H1 (cell line): Measurements from ENCODE around the gene NUDT12. TPM values are rescaled to one million over a fixed set of nuclear protein-coding genes. Genes with fewer than 3 reads are reported as not detected.

ENCODE experiments used
- CTCF ChIA-PET: fragments of 300-600 bp; sonication (Branson Sonifier 250); formaldehyde crosslinking; loops from one replicate; lab custom pipeline; 2021; ENCODE audit not compliant: partially characterized antibody; lab: Charles Lee
- POLR2A ChIA-PET: fragments of 300-600 bp; sonication (Branson Sonifier 250); formaldehyde crosslinking; loops from one replicate; lab custom pipeline; 2021; ENCODE audit warnings: inconsistent platforms; ENCODE audit not compliant: partially characterized antibody; lab: Charles Lee
- DNase-seq, 2 experiments: peaks; one replicate each; pipeline versions ENCODE4 v3.0.0 to v3.0.0-alpha.2; 2010 to 2022; ENCODE audit warnings: low spot score in 2 of 2, low read depth in 1 of 2, mixed read lengths in 1 of 2
- FAIRE-seq: peaks from 2 replicates; lab custom pipeline; 2011; peaks lifted over from hg19 to GRCh38; lab: Jason Lieb, UNC
- H2AFZ ChIP-seq: 2 replicates; pipeline ENCODE4 v1.8.1; 2012; ENCODE audit warnings: low read length, inconsistent platforms
- H2AK5ac ChIP-seq: 2 replicates; pipeline ENCODE4 v1.6.1; 2013; ENCODE audit warnings: low read depth, low read length
- H2BK120ac ChIP-seq: replicated peaks from 2 replicates; pipeline ENCODE3; 2013; ENCODE audit warnings: low read depth, low read length, inconsistent platforms
- H2BK12ac ChIP-seq: 2 replicates; pipeline ENCODE4 v1.6.1; 2013; ENCODE audit warnings: low read depth, low read length
- H2BK15ac ChIP-seq: 2 replicates; pipeline ENCODE4 v1.6.1; 2013; ENCODE audit warnings: low read length
- H2BK20ac ChIP-seq: 2 replicates; pipeline ENCODE4 v1.6.1; 2013; ENCODE audit warnings: low read length
- H2BK5ac ChIP-seq: 2 replicates; pipeline ENCODE4 v1.6.1; 2013; ENCODE audit warnings: low read depth, low read length
- H3K14ac ChIP-seq: 2 replicates; pipeline ENCODE4 v1.6.1; 2013; ENCODE audit warnings: inconsistent platforms; ENCODE audit not compliant: insufficient read length
- H3K18ac ChIP-seq: 2 replicates; pipeline ENCODE4 v1.6.1; 2013; ENCODE audit warnings: low read length; ENCODE audit errors: extremely low read depth
- H3K23ac ChIP-seq: 2 replicates; pipeline ENCODE4 v1.6.1; 2013; ENCODE audit warnings: inconsistent platforms; ENCODE audit not compliant: insufficient read length
- H3K23me2 ChIP-seq: 2 replicates; pipeline ENCODE4 v1.6.1; 2013; ENCODE audit warnings: low read depth, low read length
- H3K27ac ChIP-seq: 2 replicates; pipeline ENCODE4 v1.6.1; 2011; ENCODE audit warnings: low read depth, low read length, inconsistent platforms
- H3K27me3 ChIP-seq, 4 experiments: replicated peaks in 1 of 4; 1 replicate in 1 of 4; 2 replicates in 3 of 4; pipeline versions ENCODE4 v1.6.1 to v1.8.1; 2011 to 2013; ENCODE audit warnings: low read length in 3 of 4, mild to moderate bottlenecking in 3 of 4, inconsistent platforms in 2 of 4, mixed read lengths in 2 of 4, moderate library complexity in 1 of 4; ENCODE audit not compliant: control insufficient read depth in 3 of 4, insufficient read depth in 3 of 4; ENCODE audit errors: extremely low read depth in 1 of 4
- H3K36me3 ChIP-seq, 4 experiments: 2 replicates each; pipeline versions ENCODE4 v1.6.1 to v1.8.1; 2011 to 2013; ENCODE audit warnings: mild to moderate bottlenecking in 4 of 4, low read length in 3 of 4, moderate library complexity in 2 of 4, control low read depth in 1 of 4, inconsistent platforms in 1 of 4; ENCODE audit not compliant: insufficient read depth in 4 of 4, control insufficient read depth in 2 of 4
- H3K4ac ChIP-seq: replicated peaks from 2 replicates; pipeline ENCODE3; 2013; ENCODE audit warnings: low read length, low read depth, mixed read lengths, inconsistent platforms; ENCODE audit not compliant: insufficient read length
- H3K4me1 ChIP-seq, 4 experiments: replicated peaks in 1 of 4; 1 replicate in 1 of 4; 2 replicates in 3 of 4; pipeline versions ENCODE4 v1.6.1 to v1.8.1; 2011 to 2013; ENCODE audit warnings: low read length in 3 of 4, inconsistent platforms in 2 of 4, mixed read lengths in 1 of 4; ENCODE audit not compliant: insufficient read depth in 4 of 4, control insufficient read depth in 3 of 4
- H3K4me2 ChIP-seq, 2 experiments: 2 replicates each; pipeline versions ENCODE4 v1.6.1 to v1.8.1; 2011 to 2013; ENCODE audit warnings: low read depth in 2 of 2, low read length in 2 of 2, control low read depth in 1 of 2, inconsistent platforms in 1 of 2, mild to moderate bottlenecking in 1 of 2; ENCODE audit not compliant: insufficient read depth in 1 of 2
- H3K4me3 ChIP-seq, 4 experiments: fragments of 200-600, 300-600 bp in 1 of 4; sonication (generic), shearing (Covaris generic), sonication (Bioruptor Twin) in 1 of 4; 2 replicates each; pipeline versions ENCODE4 v1.5.1 to v1.8.1; 2011 to 2016; ENCODE audit warnings: low read length in 4 of 4, low read depth in 3 of 4, control low read depth in 2 of 4, inconsistent platforms in 2 of 4, mild to moderate bottlenecking in 2 of 4, mixed read lengths in 1 of 4, moderate library complexity in 1 of 4; ENCODE audit not compliant: insufficient read depth in 2 of 4; ENCODE audit errors: extremely low read depth in 1 of 4
- H3K56ac ChIP-seq: replicated peaks from 2 replicates; pipeline ENCODE3; 2013; ENCODE audit warnings: low read depth, mild to moderate bottlenecking, mixed read lengths, low read length, inconsistent platforms; ENCODE audit not compliant: insufficient read length
- H3K79me1 ChIP-seq: 2 replicates; pipeline ENCODE4 v1.6.1; 2013; ENCODE audit warnings: low read depth, low read length, control low read depth
- H3K79me2 ChIP-seq, 2 experiments: 2 replicates each; pipeline versions ENCODE4 v1.6.1 to v1.8.1; 2012 to 2013; ENCODE audit warnings: low read length in 2 of 2, mild to moderate bottlenecking in 2 of 2, inconsistent platforms in 1 of 2; ENCODE audit not compliant: insufficient read depth in 2 of 2, control insufficient read depth in 1 of 2
- H3K9ac ChIP-seq, 4 experiments: replicated peaks in 1 of 4; 1 replicate in 1 of 4; 2 replicates in 3 of 4; pipeline versions ENCODE4 v1.6.1 to v1.8.1; 2011 to 2013; ENCODE audit warnings: low read depth in 3 of 4, low read length in 3 of 4, control low read depth in 2 of 4, mild to moderate bottlenecking in 2 of 4, moderate library complexity in 2 of 4, inconsistent platforms in 1 of 4; ENCODE audit errors: extremely low read depth in 1 of 4
- H3K9me3 ChIP-seq, 2 experiments: 2 replicates each; pipeline versions ENCODE4 v1.6.1 to v1.8.1; 2012 to 2013; ENCODE audit warnings: mild to moderate bottlenecking in 2 of 2, moderate library complexity in 2 of 2, control low read depth in 1 of 2, inconsistent platforms in 1 of 2, low read depth in 1 of 2, low read length in 1 of 2, mixed read lengths in 1 of 2; ENCODE audit not compliant: insufficient read depth in 2 of 2
- H4K20me1 ChIP-seq, 2 experiments: replicated peaks in 1 of 2; 2 replicates each; pipeline versions ENCODE3 to v1.8.1; 2011 to 2013; ENCODE audit warnings: inconsistent platforms in 2 of 2, low read length in 2 of 2, mild to moderate bottlenecking in 1 of 2; ENCODE audit not compliant: insufficient read depth in 2 of 2, control insufficient read depth in 1 of 2
- H4K5ac ChIP-seq: 2 replicates; pipeline ENCODE4 v1.6.1; 2013; ENCODE audit warnings: low read length, low read depth, mixed read lengths, inconsistent platforms; ENCODE audit not compliant: insufficient read length
- H4K8ac ChIP-seq: 2 replicates; pipeline ENCODE4 v1.8.0; 2013; ENCODE audit warnings: mild to moderate bottlenecking, moderate library complexity, low read length, inconsistent platforms; ENCODE audit not compliant: insufficient read depth; ENCODE audit errors: extremely low read depth
- H4K91ac ChIP-seq: replicated peaks from 2 replicates; pipeline ENCODE3; 2013; ENCODE audit warnings: low read length, mixed read lengths, inconsistent platforms; ENCODE audit not compliant: insufficient read length
- CHD1 ChIP-seq: IDR thresholded peaks from 2 replicates; pipeline ENCODE4 v1.6.1; 2012; ENCODE audit warnings: low read depth, low read length, improper control_type of control experiment
- CREB1 ChIP-seq: IDR thresholded peaks from 2 replicates; pipeline ENCODE4 v1.6.1; 2012; ENCODE audit warnings: inconsistent platforms
- HDAC6 ChIP-seq: IDR thresholded peaks from one replicate; pipeline ENCODE4 v1.7.1; 2012; ENCODE audit warnings: low read depth, mild to moderate bottlenecking, inconsistent platforms, low read length, moderate library complexity
- KDM1A ChIP-seq: fragments of 200-600, 300-600 bp; sonication (generic); IDR thresholded peaks from 2 replicates; pipeline ENCODE4 v1.7.1; 2016; ENCODE audit warnings: mild to moderate bottlenecking, low read length, borderline replicate concordance
- MAFK ChIP-seq: IDR thresholded peaks from 2 replicates; pipeline ENCODE4 v1.6.1; 2012; ENCODE audit warnings: low read depth, mild to moderate bottlenecking, improper control_type of control experiment, low read length
- ZNF274 ChIP-seq: IDR thresholded peaks from 2 replicates; pipeline ENCODE4 v1.7.0; 2012; ENCODE audit warnings: low read length, borderline replicate concordance; ENCODE audit errors: extremely low read depth
- WGBS, 2 experiments: shearing (Covaris generic) in 1 of 2; methylation state at CpG; one replicate each; pipeline versions ENCODE4 v1.1.6 to v1.1.7; 2013 to 2015; ENCODE audit warnings: low lambda C conversion rate in 2 of 2, mixed read lengths in 2 of 2, inconsistent platforms in 1 of 2, low coverage in 1 of 2, missing lambda C conversion rate in 1 of 2; ENCODE audit not compliant: insufficient replicate concordance in 2 of 2, insufficient coverage in 1 of 2, insufficient read length in 1 of 2; ENCODE audit errors: extremely low coverage in 1 of 2, missing lambda C conversion rate in 1 of 2; 5-methylcytosine and 5-hydroxymethylcytosine counted together
- polyA plus RNA-seq, 7 experiments: library from polyadenylated mRNA; depleted of rRNA in 3 of 7; stranded (reverse) in 5 of 7; unstranded in 2 of 7; fragments of >200 nt in 5 of 7; fragments of 200-250 nt in 2 of 7; gene quantifications; 1 replicate in 5 of 7; 2 replicates in 1 of 7; 4 replicates in 1 of 7; pipeline versions ENCODE4 v1.2.1 to v1.2.3, GENCODE V29; 2011 to 2013; ENCODE audit warnings: missing spikeins in 2 of 7, mixed read lengths in 2 of 7
- total RNA-seq: library from RNA; stranded (reverse); fragmentation: NEBNext Ultra II Directional; extraction: Animal tissue kit (Norgen Biotek cat#: 25700); gene quantifications from 2 replicates; pipeline ENCODE4 v1.2.1, GENCODE V29; 2021
- TF ChIP-seq, protein P1 (sequence below): IDR thresholded peaks from 2 replicates; pipeline ENCODE4 v1.6.1; 2012; ENCODE audit warnings: low read length, inconsistent platforms

The NUDT12 gene
- total and polyA plus RNA-seq, 2 of the 8 experiments (the other 6 are each of a cell fraction or from before 2014, with no cell fraction given), result 3.6 to 12.5 TPM

DNA sequence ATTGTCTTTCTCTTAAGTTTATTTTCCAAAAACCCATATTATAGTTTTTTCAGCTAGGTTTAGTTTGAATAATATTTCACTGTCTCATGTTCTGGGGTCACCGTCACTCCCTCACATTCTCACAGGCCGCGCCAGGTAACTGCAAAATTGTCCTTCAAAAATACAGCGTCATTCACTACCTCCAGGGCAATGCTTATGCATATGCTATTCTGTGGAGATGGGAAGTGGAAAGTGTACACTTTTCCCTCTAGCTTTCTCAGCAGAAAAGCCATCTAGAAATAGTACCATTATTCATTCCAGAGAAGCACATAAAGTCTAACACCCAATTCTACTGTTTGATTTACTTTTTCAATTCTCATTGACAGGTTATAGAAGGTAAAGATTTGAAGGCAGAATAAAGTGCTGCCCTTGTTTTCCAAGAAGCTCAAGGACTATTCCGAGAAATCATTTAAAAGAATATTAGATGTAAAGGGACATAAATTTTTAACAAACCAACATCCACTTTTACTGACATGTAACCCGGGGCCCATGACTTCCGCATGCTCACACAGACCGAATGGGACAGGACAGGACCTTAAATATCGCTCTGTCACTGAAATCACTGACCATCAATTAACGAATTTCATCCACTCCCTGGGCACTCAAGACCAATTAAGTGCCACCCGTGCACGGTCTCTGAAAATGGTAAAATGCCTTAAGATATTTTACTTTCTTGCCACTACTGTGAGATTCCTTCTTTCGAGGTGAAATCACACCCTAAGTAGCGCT lies 720 bp downstream of the NUDT12 start:
- no peak overlapping the region for H2BK20ac ChIP-seq
- no peaks in the 10 kb centered on the region for H4K20me1 ChIP-seq
- H3K56ac ChIP-seq, result no peak overlapping the region
- FAIRE-seq (no peak), DNase-seq (no peak)
- H2BK12ac ChIP-seq, result no peak overlapping the region
- no peaks in the 10 kb centered on the region for H3K23me2 ChIP-seq
- H3K9ac ChIP-seq, result peak overlapping the region in 3 of 4 experiments; percentile 80 to 88 (median 85); a peak in 6 of 7 replicates
- H3K79me1 ChIP-seq, result no peaks in the 10 kb centered on the region; the same call in 1 of the 2 replicates
- 0 out of 2 replicates have a peak overlapping the region, but pooled peaks have one; percentile 48 for H2AFZ ChIP-seq
- no peak overlapping the region for H3K23ac ChIP-seq
- no peak overlapping the region for H2BK120ac ChIP-seq
- H2BK5ac ChIP-seq, result 0 out of 2 replicates have a peak overlapping the region, but pooled peaks have one; percentile 87
- H3K27ac ChIP-seq, result peak overlapping the region; percentile 80; the same call in 1 of the 2 replicates
- 30% methylated on average over 14 of the region's 14 CpGs; no CpG with 5 or more reads in 1 of the 2 experiments for WGBS, 2 experiments
- H3K4ac ChIP-seq, result no peak overlapping the region
- no peaks in the 10 kb centered on the region for H3K9me3 ChIP-seq
- peak overlapping the region; percentile 82 for H4K5ac ChIP-seq
- peak overlapping the region; percentile 72 to 97 for H3K4me2 ChIP-seq
- CTCF ChIA-PET, result interaction anchor here (0.9 to 1.2 kb wide), 3 partner anchors 23 to 306 kb away, joined by 3 to 5 read pairs (median 3); no protein-coding TSS in a partner anchor
- H3K27me3 ChIP-seq, result no peaks in the 10 kb centered on the region
- H2AK5ac ChIP-seq, result no peak overlapping the region
- H3K18ac ChIP-seq, result peak overlapping the region; percentile 99
- POLR2A ChIA-PET, result interaction anchor here (1.0 kb wide), 1 partner anchor 9 kb away, joined by 3 read pairs; no protein-coding TSS in a partner anchor
- H3K36me3 ChIP-seq, result no peaks in the 10 kb centered on the region; a peak in 1 of 8 replicates
- peaks cover 0 to 9% of the 10 kb centered on the region in 2 experiments; a peak in 1 of 4 replicates for H3K79me2 ChIP-seq
- peak overlapping the region; percentile 93 to 100 (median 97) for H3K4me3 ChIP-seq
- peaks cover 0 to 5% (median 3%) of the 10 kb centered on the region in 4 experiments; a peak in 4 of 7 replicates for H3K4me1 ChIP-seq
- no peak overlapping the region for H4K91ac ChIP-seq
- no peak overlapping the region for H3K14ac ChIP-seq
- H4K8ac ChIP-seq, result peak overlapping the region; percentile 98; the same call in 1 of the 2 replicates
- no peak overlapping the region for H2BK15ac ChIP-seq
- TF ChIP-seq ZNF274 (no peak), KDM1A (no peak), MAFK (no peak), CREB1 (no peak), CHD1 (no peak), HDAC6 (no peak)
- TF ChIP-seq, protein P1, sequence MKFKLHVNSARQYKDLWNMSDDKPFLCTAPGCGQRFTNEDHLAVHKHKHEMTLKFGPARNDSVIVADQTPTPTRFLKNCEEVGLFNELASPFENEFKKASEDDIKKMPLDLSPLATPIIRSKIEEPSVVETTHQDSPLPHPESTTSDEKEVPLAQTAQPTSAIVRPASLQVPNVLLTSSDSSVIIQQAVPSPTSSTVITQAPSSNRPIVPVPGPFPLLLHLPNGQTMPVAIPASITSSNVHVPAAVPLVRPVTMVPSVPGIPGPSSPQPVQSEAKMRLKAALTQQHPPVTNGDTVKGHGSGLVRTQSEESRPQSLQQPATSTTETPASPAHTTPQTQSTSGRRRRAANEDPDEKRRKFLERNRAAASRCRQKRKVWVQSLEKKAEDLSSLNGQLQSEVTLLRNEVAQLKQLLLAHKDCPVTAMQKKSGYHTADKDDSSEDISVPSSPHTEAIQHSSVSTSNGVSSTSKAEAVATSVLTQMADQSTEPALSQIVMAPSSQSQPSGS, result no peak
